HepG2 (cell line): ENCODE measurements around the gene RBM19.

Experiments
- CTCF ChIP-seq: sonication (generic); formaldehyde crosslinking; IDR thresholded peaks from 2 replicates; pipeline ENCODE4 v1.5.0; 2020; ENCODE audit warnings: mild to moderate bottlenecking, missing genetic modification reagents, moderate library complexity
- EZH2 ChIP-seq: conservative IDR thresholded peaks from 2 replicates; pipeline ENCODE4 v1.6.1; 2012; ENCODE audit warnings: mild to moderate bottlenecking, low read depth, low read length, moderate library complexity
- GABPA ChIP-seq, 2 experiments: IDR thresholded peaks; 2 replicates each; pipeline ENCODE4 v1.6.1; 2011 to 2016; ENCODE audit warnings: low read depth in 2 of 2, low read length in 1 of 2, missing biosample characterization in 1 of 2, missing genetic modification characterization in 1 of 2
- ZNF281 ChIP-seq: sonication (generic); formaldehyde crosslinking; IDR thresholded peaks from 2 replicates; pipeline ENCODE4 v1.4.0; 2020; ENCODE audit warnings: missing genetic modification reagents, borderline replicate concordance

GRCh38 chr12:113984464-113984863 lies 18.3 kb upstream of the RBM19 start:
- TF ChIP-seq CTCF (CRISPR knock-in tag) (no peak), GABPA (IDR thresholded peaks at IDR 0.05; ENCODE audit: low read depth, low read length) (no peak), GABPA (CRISPR knock-in tag; IDR thresholded peaks at IDR 0.05; ENCODE audit: low read depth) (no peak), ZNF281 (no peak), EZH2 (no peak)
